Measurements from ENCODE around the gene KRT32. TPM values are rescaled to one million over a fixed set of nuclear protein-coding genes. Genes with fewer than 3 reads are reported as not detected.

Gene KRT32
- total and polyA plus RNA-seq, 4 donors, result not detected

DNA sequence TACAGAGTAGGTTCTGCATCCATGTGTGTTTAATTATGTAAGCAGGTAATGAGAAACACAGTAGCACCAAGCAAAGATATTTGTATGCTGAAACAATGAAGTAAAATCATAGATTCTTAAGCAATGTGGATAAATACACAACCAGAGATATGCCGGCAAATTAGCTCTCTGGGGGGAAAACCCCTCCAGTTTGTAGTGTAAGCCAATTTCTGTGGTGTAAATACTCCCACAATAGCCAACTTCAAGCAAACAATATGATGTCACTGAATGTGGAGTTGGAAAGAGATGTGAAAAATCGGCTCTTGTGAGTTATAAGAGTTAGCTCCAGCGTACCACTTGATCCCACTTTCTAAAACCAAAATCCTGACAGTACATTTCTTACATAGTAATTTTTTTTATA lies 22.5 kb downstream of the KRT32 start:
- H3K27ac ChIP-seq (ENCODE audit: low read depth in 1 of 2, low read length in 1 of 2), result no peak overlapping the region
- TF ChIP-seq, protein P1, sequence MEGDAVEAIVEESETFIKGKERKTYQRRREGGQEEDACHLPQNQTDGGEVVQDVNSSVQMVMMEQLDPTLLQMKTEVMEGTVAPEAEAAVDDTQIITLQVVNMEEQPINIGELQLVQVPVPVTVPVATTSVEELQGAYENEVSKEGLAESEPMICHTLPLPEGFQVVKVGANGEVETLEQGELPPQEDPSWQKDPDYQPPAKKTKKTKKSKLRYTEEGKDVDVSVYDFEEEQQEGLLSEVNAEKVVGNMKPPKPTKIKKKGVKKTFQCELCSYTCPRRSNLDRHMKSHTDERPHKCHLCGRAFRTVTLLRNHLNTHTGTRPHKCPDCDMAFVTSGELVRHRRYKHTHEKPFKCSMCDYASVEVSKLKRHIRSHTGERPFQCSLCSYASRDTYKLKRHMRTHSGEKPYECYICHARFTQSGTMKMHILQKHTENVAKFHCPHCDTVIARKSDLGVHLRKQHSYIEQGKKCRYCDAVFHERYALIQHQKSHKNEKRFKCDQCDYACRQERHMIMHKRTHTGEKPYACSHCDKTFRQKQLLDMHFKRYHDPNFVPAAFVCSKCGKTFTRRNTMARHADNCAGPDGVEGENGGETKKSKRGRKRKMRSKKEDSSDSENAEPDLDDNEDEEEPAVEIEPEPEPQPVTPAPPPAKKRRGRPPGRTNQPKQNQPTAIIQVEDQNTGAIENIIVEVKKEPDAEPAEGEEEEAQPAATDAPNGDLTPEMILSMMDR (IDR thresholded peaks at IDR 0.05; ENCODE audit: control extremely low read depth, extremely low read depth), result no peak
- H3K36me3 ChIP-seq (ENCODE audit: control insufficient read depth in 4 of 4, insufficient read depth in 4 of 4, low read length in 4 of 4), result no peaks in the 10 kb centered on the region
- 76 to 80% methylated on average over 3 of the region's 3 CpGs for WGBS, 2 donors
- DNase-seq (no peak), ATAC-seq (ENCODE audit: insufficient read depth, low FRiP score) (no peak)
- H3K9me3 ChIP-seq (ENCODE audit: control insufficient read depth in 4 of 4, insufficient read depth in 3 of 4, low read length in 3 of 4), result peaks cover 0 to 3% (median 0%) of the 10 kb centered on the region in 4 donors
- no peaks in the 10 kb centered on the region for H3K27me3 ChIP-seq (ENCODE audit: control insufficient read depth in 3 of 3, insufficient read depth in 3 of 3, low read length in 2 of 3)
- no peak overlapping the region for H3K9ac ChIP-seq (ENCODE audit: insufficient read depth in 1 of 2, low read length in 2 of 2)
- H3K4me1 ChIP-seq (ENCODE audit: control insufficient read depth in 5 of 5, insufficient read depth in 5 of 5, low read length in 5 of 5), result no peaks in the 10 kb centered on the region
- no peak overlapping the region for H3K4me3 ChIP-seq

DNA sequence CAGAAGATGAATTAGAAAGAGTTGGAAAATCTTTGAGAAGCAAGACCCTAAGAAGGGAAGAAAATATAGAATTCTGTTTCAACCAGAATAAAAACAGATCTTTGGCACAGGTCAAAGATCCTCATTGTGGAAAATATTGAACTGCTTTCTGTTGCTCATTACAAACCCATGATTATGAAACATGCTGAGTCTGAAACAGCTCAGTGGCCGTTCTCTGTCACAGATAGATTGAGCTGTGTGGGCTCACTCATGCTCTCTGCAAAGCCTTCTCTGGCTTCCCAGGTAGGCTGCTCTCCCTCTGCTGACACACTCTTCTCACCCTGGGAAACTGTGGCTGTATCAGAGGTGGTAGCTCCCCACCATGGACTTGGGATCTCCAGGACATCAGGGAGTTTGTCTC lies 23.0 kb downstream of the KRT32 start:
- H3K27me3 ChIP-seq (ENCODE audit: control insufficient read depth in 3 of 3, insufficient read depth in 3 of 3, low read length in 2 of 3), result no peaks in the 10 kb centered on the region
- H3K36me3 ChIP-seq (ENCODE audit: control insufficient read depth in 4 of 4, insufficient read depth in 4 of 4, low read length in 4 of 4), result no peaks in the 10 kb centered on the region
- TF ChIP-seq, protein P1 (IDR thresholded peaks at IDR 0.05; ENCODE audit: control extremely low read depth, extremely low read depth), result no peak
- H3K9me3 ChIP-seq (ENCODE audit: control insufficient read depth in 4 of 4, insufficient read depth in 3 of 4, low read length in 3 of 4), result peaks cover 0 to 3% (median 0%) of the 10 kb centered on the region in 4 donors
- ATAC-seq (ENCODE audit: insufficient read depth, low FRiP score), result no peak
- no peak overlapping the region for H3K27ac ChIP-seq (ENCODE audit: low read depth in 1 of 2, low read length in 1 of 2)
- no peak overlapping the region for H3K9ac ChIP-seq (ENCODE audit: insufficient read depth in 1 of 2, low read length in 2 of 2)
- no peaks in the 10 kb centered on the region for H3K4me1 ChIP-seq (ENCODE audit: control insufficient read depth in 5 of 5, insufficient read depth in 5 of 5, low read length in 5 of 5)
- DNase-seq, result no peak
- no peak overlapping the region for H3K4me3 ChIP-seq
- WGBS, 2 donors, result 57 to 65% methylated on average over 1 of the region's 1 CpG

DNA sequence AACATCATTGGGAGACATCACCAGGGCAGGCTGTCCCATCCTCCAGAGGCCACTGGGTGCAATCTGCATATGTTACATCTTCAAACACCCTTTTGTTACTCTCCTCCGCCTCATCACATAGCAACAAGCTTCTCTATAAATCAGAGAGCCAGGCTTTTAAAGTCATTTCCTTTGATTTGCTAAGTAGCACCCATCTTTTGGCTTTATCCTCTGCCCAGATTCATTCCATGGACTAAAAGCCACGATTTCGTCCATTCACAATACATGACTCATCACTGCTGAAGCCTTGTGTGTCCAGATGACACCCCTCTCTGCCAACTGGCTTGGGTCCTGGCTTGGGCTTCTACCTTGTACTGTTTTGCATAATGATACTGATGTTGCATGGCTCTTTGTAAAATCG lies 24.4 kb downstream of the KRT32 start:
- H3K27ac ChIP-seq (ENCODE audit: low read depth in 1 of 2, low read length in 1 of 2), result no peak overlapping the region
- no peak overlapping the region for H3K9ac ChIP-seq (ENCODE audit: insufficient read depth in 1 of 2, low read length in 2 of 2)
- no peaks in the 10 kb centered on the region for H3K36me3 ChIP-seq (ENCODE audit: control insufficient read depth in 4 of 4, insufficient read depth in 4 of 4, low read length in 4 of 4)
- peaks cover 0 to 3% (median 0%) of the 10 kb centered on the region in 4 donors for H3K9me3 ChIP-seq (ENCODE audit: control insufficient read depth in 4 of 4, insufficient read depth in 3 of 4, low read length in 3 of 4)
- ATAC-seq (ENCODE audit: insufficient read depth, low FRiP score), result no peak
- TF ChIP-seq, protein P1 (IDR thresholded peaks at IDR 0.05; ENCODE audit: control extremely low read depth, extremely low read depth), result no peak
- WGBS, 2 donors, result 84 to 92% methylated on average over 4 of the region's 4 CpGs
- H3K4me3 ChIP-seq, result no peak overlapping the region
- no peaks in the 10 kb centered on the region for H3K27me3 ChIP-seq (ENCODE audit: control insufficient read depth in 3 of 3, insufficient read depth in 3 of 3, low read length in 2 of 3)
- no peaks in the 10 kb centered on the region for H3K4me1 ChIP-seq (ENCODE audit: control insufficient read depth in 5 of 5, insufficient read depth in 5 of 5, low read length in 5 of 5)
- no peak for DNase-seq

DNA sequence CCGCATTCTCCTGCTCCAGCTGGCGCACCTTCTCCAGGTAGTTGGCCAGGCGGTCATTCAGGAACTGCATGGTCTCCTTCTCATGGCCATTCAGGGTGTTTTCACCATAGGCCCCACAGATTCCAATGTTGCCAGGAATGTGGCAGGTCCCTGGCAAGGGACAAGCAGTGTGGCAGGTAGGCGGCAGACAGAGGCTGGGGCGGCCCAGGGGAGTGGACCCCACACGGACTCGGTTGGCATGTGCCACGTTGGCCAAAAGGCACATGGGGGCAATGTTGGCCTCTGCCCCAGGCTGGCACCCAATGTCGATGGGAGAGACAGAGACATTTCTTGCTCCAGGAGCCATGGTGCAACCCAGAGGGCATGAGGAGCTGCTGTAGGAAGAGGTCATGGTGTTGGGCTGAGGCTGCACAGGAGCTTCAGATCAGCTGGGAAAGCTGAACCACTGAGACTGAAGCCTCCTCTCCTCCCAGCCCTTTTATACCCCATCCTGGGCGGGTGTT lies 26.6 kb downstream of the KRT32 start, which contains the start of gene KRT38:
Gene KRT38 (minus strand): TSS at position 453 of the 503 bp plus-strand sequence. CDS start 62 bp downstream, at position 391.
- 93 to 97% methylated on average over 10 of the region's 10 CpGs for WGBS, 2 donors
- H3K9me3 ChIP-seq (ENCODE audit: control insufficient read depth in 4 of 4, insufficient read depth in 3 of 4, low read length in 3 of 4), result peaks cover 0 to 3% (median 0%) of the 10 kb centered on the region in 4 donors
- no peaks in the 10 kb centered on the region for H3K4me1 ChIP-seq (ENCODE audit: control insufficient read depth in 5 of 5, insufficient read depth in 5 of 5, low read length in 5 of 5)
- no peak within 1 kb of the TSS for H3K9ac ChIP-seq (ENCODE audit: insufficient read depth in 1 of 2, low read length in 2 of 2)
- no peak for DNase-seq
- H3K36me3 ChIP-seq (ENCODE audit: control insufficient read depth in 4 of 4, insufficient read depth in 4 of 4, low read length in 4 of 4), result no peaks in the 10 kb centered on the region
- TF ChIP-seq, protein P1 (IDR thresholded peaks at IDR 0.05; ENCODE audit: control extremely low read depth, extremely low read depth), result no peak
- no peak for ATAC-seq (ENCODE audit: insufficient read depth, low FRiP score)
- H3K27ac ChIP-seq (ENCODE audit: low read depth in 1 of 2, low read length in 1 of 2), result no peak within 1 kb of the TSS
- no peak within 1 kb of the TSS for H3K4me3 ChIP-seq
- no peaks in the 10 kb centered on the region for H3K27me3 ChIP-seq (ENCODE audit: control insufficient read depth in 3 of 3, insufficient read depth in 3 of 3, low read length in 2 of 3)
